Measurements from ENCODE around the gene PKD2. TPM values are rescaled to one million over a fixed set of nuclear protein-coding genes. Genes with fewer than 3 reads are reported as not detected.

PKD2 gene
- total and polyA plus RNA-seq, 2 of the 13 experiments (the other 11 are each of a cell fraction or from before 2014, with no cell fraction given) = 5.6 to 9.1 TPM

GRCh38 chr4:88107406-88108107 lies 100.1 kb downstream of the PKD2 start (continued):
- TF ChIP-seq HNF1B (CRISPR knock-in tag; IDR thresholded peaks at IDR 0.05) = peak; percentile 69; the same call in 1 of the 2 replicates
- peak; percentile 89 for TF ChIP-seq ETV5 (CRISPR knock-in tag; IDR thresholded peaks at IDR 0.05; ENCODE audit: borderline replicate concordance)
- no peak for TF ChIP-seq ETS1 (CRISPR knock-in tag; IDR thresholded peaks at IDR 0.05)
- no peak for TF ChIP-seq CCDC6 (CRISPR knock-in tag; IDR thresholded peaks at IDR 0.05)
- peak; percentile 92 for TF ChIP-seq NR2C2 (CRISPR knock-in tag; IDR thresholded peaks at IDR 0.05; ENCODE audit: borderline replicate concordance)
- TF ChIP-seq POLR2A (IDR thresholded peaks at IDR 0.05; ENCODE audit: insufficient read depth in 1 of 2, low read depth in 2 of 2, low read length in 2 of 2) = peak in 1 of 2 experiments; percentile 63; a peak in 2 of 4 replicates
- TF ChIP-seq SRSF4 (IDR thresholded peaks at IDR 0.05; ENCODE audit: low read depth, low read length, poor library complexity, severe bottlenecking) = no peak
- no peak for TF ChIP-seq ZNF432 (CRISPR knock-in tag; IDR thresholded peaks at IDR 0.05; ENCODE audit: borderline replicate concordance)
- TF ChIP-seq JDP2 (CRISPR knock-in tag; IDR thresholded peaks at IDR 0.05; ENCODE audit: borderline replicate concordance) = no peak
- no peak for TF ChIP-seq CERS6 (CRISPR knock-in tag; IDR thresholded peaks at IDR 0.05)
- TF ChIP-seq SALL1 (CRISPR knock-in tag; IDR thresholded peaks at IDR 0.05) = peak; percentile 98
- peak; percentile 30; the same call in 1 of the 2 replicates for TF ChIP-seq CBX5 (CRISPR knock-in tag; IDR thresholded peaks at IDR 0.05; ENCODE audit: borderline replicate concordance)
- no peak for TF ChIP-seq ZNF780A (CRISPR knock-in tag; IDR thresholded peaks at IDR 0.05)
- peak; percentile 83 for TF ChIP-seq ZNF580 (CRISPR knock-in tag; IDR thresholded peaks at IDR 0.05; ENCODE audit: borderline replicate concordance, low read depth)
- peak; percentile 59 for TF ChIP-seq GATAD1 (CRISPR knock-in tag; IDR thresholded peaks at IDR 0.05)
- no peak for TF ChIP-seq RFX3 (CRISPR knock-in tag; IDR thresholded peaks at IDR 0.05)
- TF ChIP-seq ELF1 (CRISPR knock-in tag; IDR thresholded peaks at IDR 0.05) = peak; percentile 27; the same call in 1 of the 2 replicates
- TF ChIP-seq GABPA (IDR thresholded peaks at IDR 0.05; ENCODE audit: low read depth, low read length) = no peak
- peak; percentile 59 for TF ChIP-seq GABPA (CRISPR knock-in tag; IDR thresholded peaks at IDR 0.05; ENCODE audit: low read depth)
- no peak for TF ChIP-seq ZNF207 (IDR thresholded peaks at IDR 0.05; ENCODE audit: borderline replicate concordance)
- TF ChIP-seq BRCA1 (CRISPR knock-in tag; IDR thresholded peaks at IDR 0.05) = 0 out of 2 replicates have a peak, but pooled peaks have one; percentile 48
- TF ChIP-seq ISL2 (CRISPR knock-in tag; IDR thresholded peaks at IDR 0.05) = peak; percentile 89
- peak; percentile 87 for TF ChIP-seq HMG20A (CRISPR knock-in tag; IDR thresholded peaks at IDR 0.05; ENCODE audit: borderline replicate concordance)
- no peak for TF ChIP-seq RBFOX2 (IDR thresholded peaks at IDR 0.05; ENCODE audit: low read depth, low read length)
- TF ChIP-seq ESRRA (CRISPR knock-in tag; IDR thresholded peaks at IDR 0.05; ENCODE audit: low read depth) = peak; percentile 80; the same call in 1 of the 2 replicates
- TF ChIP-seq HDAC1 (CRISPR knock-in tag; IDR thresholded peaks at IDR 0.05) = peak; percentile 78
- peak; percentile 59; the same call in 1 of the 2 replicates for TF ChIP-seq ZNF607 (CRISPR knock-in tag; IDR thresholded peaks at IDR 0.05; ENCODE audit: borderline replicate concordance)
- TF ChIP-seq YEATS4 (CRISPR knock-in tag; IDR thresholded peaks at IDR 0.05; ENCODE audit: borderline replicate concordance) = peak; percentile 63

Data from HepG2 (cell line).